Mononuclear cell (primary cell): ENCODE data around the gene XG. TPM values are rescaled to one million over a fixed set of nuclear protein-coding genes. Genes with fewer than 3 reads are reported as not detected.
"Not testable (repeated sequence)": the region's sequence is repeated elsewhere in the genome, so short reads cannot be mapped to it uniquely, and the experiment has no call there.

Source experiments
- H3K27me3 ChIP-seq: 2 replicates; pipeline ENCODE4 v1.6.0; 2011; ENCODE audit warnings: low read length, control low read depth; ENCODE audit not compliant: insufficient read depth
- H3K4me1 ChIP-seq: 2 replicates; pipeline ENCODE4 v1.5.1; 2011; ENCODE audit warnings: mild to moderate bottlenecking, low read length, control low read depth; ENCODE audit not compliant: insufficient read depth
- H3K4me3 ChIP-seq: 2 replicates; pipeline ENCODE4 v1.5.1; 2011; ENCODE audit warnings: mild to moderate bottlenecking, low read length, moderate library complexity
- H3K9me3 ChIP-seq: 2 replicates; pipeline ENCODE4 v1.5.1; 2011; ENCODE audit warnings: low read depth, mild to moderate bottlenecking, control low read depth, low read length
- total RNA-seq: library from RNA; depleted of rRNA; stranded (reverse); fragments of >200 nt; gene quantifications from one replicate; pipeline ENCODE4 v1.2.3, GENCODE V29; 2012

The XG gene
- total RNA-seq, 1 donor = 0.10 TPM

- Histone ChIP-seq H3K4me3 (no peak overlapping the region), H3K4me1 (no peaks in the 10 kb centered on the region), H3K9me3 (no peaks in the 10 kb centered on the region), H3K27me3 (no peaks in the 10 kb centered on the region)
These were observed 30.9 kb downstream of the XG start for GRCh38 chrX:2782778-2783177.

- Histone ChIP-seq H3K9me3 (no peaks in the 10 kb centered on the region), H3K4me3 (no peak overlapping the region), H3K27me3 (no peaks in the 10 kb centered on the region), H3K4me1 (no peaks in the 10 kb centered on the region)
These were observed 32.2 kb downstream of the XG start for GRCh38 chrX:2784026-2784425.

GRCh38 chrX:2785538-2785937, 33.7 kb downstream of the XG start:
- Histone ChIP-seq H3K27me3 (no peaks in the 10 kb centered on the region), H3K4me1 (no peaks in the 10 kb centered on the region), H3K4me3 (no peak overlapping the region), H3K9me3 (no peaks in the 10 kb centered on the region)

DNA sequence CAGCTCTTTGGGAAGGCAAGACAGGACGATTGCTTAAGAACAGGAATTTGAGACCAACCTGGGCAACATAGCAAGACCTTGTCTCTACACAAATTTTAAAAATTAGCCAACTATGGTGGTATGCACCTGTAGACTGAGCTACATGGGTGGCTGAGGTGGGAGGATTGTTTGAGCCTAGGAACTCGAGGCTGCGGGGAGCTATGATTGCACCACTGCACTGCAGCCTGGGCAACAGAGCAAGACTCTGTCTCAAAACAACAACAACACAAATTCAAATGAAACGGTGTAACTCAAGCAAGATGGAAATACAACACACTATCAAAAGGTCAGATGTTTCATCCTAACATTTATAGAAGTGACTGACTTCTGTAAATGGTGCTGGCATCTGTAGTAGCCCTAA, 37.1 kb downstream of the XG start:
- no peaks in the 10 kb centered on the region for H3K9me3 ChIP-seq
- no peaks in the 10 kb centered on the region for H3K4me1 ChIP-seq
- no peak overlapping the region for H3K4me3 ChIP-seq
- no peaks in the 10 kb centered on the region for H3K27me3 ChIP-seq

DNA sequence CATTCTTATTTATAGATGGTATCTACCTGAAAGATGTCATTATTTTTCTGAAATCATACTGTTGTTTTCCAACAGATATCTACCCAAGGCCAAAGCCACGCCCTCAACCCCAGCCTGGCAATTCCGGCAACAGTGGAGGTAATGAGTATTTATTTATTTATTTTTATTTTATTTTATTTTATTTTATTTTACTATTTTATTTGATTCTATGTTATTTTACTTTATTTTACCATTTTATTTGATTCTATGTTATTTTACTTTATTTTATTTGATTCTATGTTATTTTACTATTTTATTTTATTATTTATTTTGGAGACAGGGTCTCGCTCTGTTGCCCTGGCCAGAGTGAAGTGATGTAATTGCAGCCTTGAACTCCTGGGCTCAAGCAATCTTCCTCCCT, 37.7 kb downstream of the XG start:
- H3K27me3 ChIP-seq = no peaks in the 10 kb centered on the region
- no peak overlapping the region for H3K4me3 ChIP-seq
- H3K4me1 ChIP-seq = no peaks in the 10 kb centered on the region
- no peaks in the 10 kb centered on the region for H3K9me3 ChIP-seq

DNA sequence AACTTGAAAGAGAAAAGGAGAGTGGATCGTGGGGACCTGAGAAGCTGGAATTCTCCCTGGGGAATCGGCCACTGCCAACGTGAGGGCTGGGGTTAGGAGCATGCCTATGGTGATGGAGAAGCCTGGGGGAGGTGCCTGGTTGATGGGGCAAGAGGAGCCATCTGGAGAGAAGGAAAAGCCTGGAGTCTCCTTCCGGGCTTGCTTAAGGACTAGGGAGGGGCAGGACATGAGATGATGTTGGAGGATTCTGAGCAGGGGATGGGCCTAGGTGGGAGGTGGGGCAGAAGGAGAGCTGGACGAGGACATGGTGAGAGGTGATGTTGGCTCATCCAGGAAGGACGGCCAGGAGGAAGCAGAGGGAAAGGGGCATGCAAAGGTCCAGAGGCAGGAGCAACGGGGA, 41.9 kb downstream of the XG start:
- Histone ChIP-seq H3K27me3 (no peaks in the 10 kb centered on the region), H3K4me1 (no peaks in the 10 kb centered on the region), H3K9me3 (no peaks in the 10 kb centered on the region), H3K4me3 (no peak overlapping the region)

DNA sequence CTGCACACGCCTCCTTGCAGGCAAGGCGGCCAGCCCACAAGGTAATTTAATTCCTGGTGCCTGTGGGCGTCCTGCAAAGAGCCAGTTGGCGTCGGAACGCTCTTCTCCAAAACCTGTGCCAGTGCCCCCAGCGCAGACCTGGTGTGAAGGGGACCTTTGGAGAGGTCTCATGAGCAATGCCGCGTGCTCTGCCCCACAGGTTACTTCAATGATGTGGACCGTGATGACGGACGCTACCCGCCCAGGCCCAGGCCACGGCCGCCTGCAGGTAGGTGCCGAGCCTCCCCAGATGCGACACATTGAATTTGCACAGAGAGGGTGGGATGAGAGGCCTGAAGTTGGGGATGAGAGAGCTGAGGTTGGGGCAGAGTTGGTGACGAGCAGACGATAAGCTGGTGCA, 42.5 kb downstream of the XG start:
- Histone ChIP-seq H3K27me3 (no peaks in the 10 kb centered on the region), H3K4me1 (no peaks in the 10 kb centered on the region), H3K9me3 (no peaks in the 10 kb centered on the region), H3K4me3 (no peak overlapping the region)

DNA sequence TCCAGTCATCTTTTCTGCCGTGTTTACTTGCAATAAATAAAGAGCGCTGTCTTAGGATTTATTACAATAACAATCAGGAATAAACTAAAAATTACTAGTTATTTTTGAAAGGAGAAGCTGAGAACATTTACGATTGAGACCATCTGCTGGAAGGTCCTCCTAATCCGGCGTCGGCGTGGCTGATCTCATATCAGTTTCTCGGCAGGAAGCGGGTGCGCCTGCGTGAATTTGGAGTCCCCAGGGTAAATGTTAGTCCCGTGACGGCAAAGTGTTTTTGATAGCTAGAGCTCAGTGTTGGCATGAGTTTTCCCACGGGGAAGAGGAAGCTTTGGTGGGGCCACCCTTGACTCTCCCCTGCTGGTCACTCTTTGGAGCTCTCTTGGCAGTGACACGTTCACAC, 45.0 kb downstream of the XG start:
- not testable (repeated sequence) for H3K9me3 ChIP-seq, H3K27me3 ChIP-seq, H3K4me3 ChIP-seq, H3K4me1 ChIP-seq

DNA sequence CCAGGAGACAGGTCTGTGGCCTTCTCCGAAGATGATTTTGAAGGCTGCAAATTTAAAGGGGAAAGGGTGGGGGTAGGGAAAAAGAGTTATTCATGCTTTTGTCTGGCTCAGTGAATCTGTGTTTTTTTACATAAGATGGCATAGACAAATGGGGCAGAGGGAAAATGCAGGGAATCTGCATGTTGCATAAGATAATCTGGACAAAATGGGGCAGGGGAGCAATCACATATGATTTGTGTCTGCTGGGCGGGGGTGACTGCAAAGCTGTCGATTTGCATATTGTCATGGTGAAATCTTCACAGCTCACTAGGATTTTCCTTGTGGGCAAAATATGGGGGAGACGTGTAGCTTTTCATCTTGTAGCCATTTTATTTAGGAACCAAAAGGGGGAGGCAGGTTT, 47.5 kb downstream of the XG start:
- Histone ChIP-seq H3K9me3 (no peaks in the 10 kb centered on the region), H3K4me3 (no peak overlapping the region), H3K27me3 (no peaks in the 10 kb centered on the region), H3K4me1 (no peaks in the 10 kb centered on the region)

- H3K9me3 ChIP-seq, H3K4me3 ChIP-seq, H3K4me1 ChIP-seq, H3K27me3 ChIP-seq: not testable (repeated sequence)
These were observed 48.1 kb downstream of the XG start for GRCh38 chrX:2799980-2800379.

- Histone ChIP-seq H3K27me3 (no peaks in the 10 kb centered on the region), H3K9me3 (no peaks in the 10 kb centered on the region), H3K4me3 (no peak overlapping the region), H3K4me1 (no peaks in the 10 kb centered on the region)
These were observed 49.4 kb downstream of the XG start for GRCh38 chrX:2801223-2801622.

DNA sequence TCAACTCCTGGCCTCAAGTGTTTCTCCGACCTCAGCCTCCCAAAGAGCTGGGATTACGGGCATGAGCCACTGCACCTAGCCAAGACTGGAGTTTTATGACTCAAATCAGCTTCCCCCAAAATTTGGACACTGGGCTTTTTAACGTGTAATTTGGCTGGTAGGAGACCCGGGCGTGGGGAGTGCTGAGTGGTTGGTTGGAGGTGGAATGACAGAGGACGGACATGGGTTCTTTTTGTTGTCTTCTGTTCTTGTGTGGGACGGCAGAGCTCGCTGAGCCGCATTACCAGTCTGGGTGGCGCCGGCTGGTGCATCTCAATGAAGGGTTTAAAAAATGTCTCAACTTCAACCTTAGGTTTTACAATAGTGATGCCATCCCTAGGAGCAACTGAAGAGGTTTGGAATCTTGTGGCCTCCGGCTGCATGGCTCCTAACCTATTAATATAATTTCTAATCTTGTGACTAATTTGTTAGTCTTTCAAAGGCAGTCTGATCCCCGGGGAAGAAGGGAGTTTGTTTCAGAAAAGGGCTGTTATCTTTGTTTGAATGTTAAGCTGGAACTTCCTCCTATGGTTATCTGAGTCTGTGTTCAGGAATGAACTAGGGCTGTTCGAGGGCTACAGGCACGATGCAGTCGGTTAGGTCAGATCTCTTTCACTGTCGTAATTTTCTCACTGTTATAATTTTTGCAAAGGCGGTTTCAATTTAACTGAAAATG, 50.7 kb downstream of the XG start:
- H3K4me1 ChIP-seq, H3K9me3 ChIP-seq, H3K4me3 ChIP-seq, H3K27me3 ChIP-seq: not testable (repeated sequence)

GRCh38 chrX:2803486-2803885, 51.6 kb downstream of the XG start:
- H3K27me3 ChIP-seq, H3K9me3 ChIP-seq, H3K4me1 ChIP-seq, H3K4me3 ChIP-seq: not testable (repeated sequence)

DNA sequence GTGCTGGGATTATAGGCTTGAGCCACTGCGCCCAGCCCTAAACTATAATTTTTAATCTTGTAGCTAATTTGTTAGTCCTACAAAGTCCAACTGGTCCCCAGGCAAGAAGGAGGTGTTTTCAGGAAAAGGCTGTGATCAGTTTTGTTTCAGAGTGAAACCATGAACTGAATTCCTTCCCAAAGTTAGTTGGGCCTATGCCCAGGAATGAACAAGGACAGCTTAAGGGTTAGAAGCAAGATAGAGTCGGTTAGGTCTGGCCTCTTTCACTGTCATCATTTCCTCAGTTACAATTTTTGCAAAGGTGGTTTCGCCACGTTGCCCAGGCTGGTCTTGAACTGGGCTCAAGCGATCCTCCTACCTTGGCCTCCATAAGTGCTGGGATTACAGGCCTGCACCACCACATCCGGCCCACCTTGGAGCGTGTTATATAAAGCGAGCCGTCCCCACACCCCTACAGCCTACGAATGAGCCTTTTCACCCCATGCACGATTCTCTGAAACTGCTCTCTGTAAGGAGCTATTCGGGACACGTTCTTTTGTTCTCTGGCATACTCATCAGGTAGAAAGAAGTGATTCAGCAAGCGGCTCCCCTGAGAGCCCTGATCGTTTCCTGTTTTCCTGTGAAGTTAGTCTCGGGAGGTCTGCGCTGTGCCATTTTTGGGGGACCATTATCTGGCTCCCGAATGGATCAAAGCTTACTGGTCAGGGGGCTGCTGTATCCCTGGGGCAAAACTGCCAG, 52.4 kb downstream of the XG start:
- not testable (repeated sequence) for H3K27me3 ChIP-seq, H3K4me3 ChIP-seq, H3K9me3 ChIP-seq, H3K4me1 ChIP-seq

GRCh38 chrX:2804858-2805257, 53.0 kb downstream of the XG start:
- not testable (repeated sequence) for H3K27me3 ChIP-seq, H3K4me3 ChIP-seq, H3K4me1 ChIP-seq, H3K9me3 ChIP-seq

DNA sequence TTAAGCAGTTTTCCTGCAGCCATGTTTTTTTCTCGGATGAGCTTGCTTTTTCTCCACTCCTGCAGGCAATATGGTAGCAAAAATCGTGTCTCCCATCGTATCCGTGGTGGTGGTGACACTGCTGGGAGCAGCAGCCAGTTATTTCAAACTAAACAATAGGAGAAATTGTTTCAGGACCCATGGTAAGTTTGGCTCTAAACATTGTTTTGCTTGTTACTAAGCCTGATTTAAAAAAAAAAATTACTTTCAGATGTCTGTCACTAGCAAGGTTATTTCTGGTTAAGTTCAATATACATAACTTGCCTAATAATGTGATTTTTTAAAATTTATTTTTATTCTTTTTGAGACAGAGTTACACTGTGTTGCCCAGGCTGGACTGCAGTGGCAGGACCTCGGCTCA, 59.4 kb downstream of the XG start:
- Histone ChIP-seq H3K27me3 (no peaks in the 10 kb centered on the region), H3K4me3 (no peak overlapping the region), H3K9me3 (no peaks in the 10 kb centered on the region), H3K4me1 (no peaks in the 10 kb centered on the region)
